Stimulated activated CD8-positive, alpha-beta memory T cell treated with anti-CD3 and anti-CD28 coated beads, Interleukin-4, amount 100 ng/mL, for 24 hours (primary cell): ENCODE data around the gene GRM8.
"Not testable (repeated sequence)": the region's sequence is repeated elsewhere in the genome, so short reads cannot be mapped to it uniquely, and the experiment has no call there.

Source experiments
- DNase-seq: peaks from one replicate; pipeline ENCODE4 v3.0.0-alpha.2; 2020; ENCODE audit warnings: low read depth

Gene GRM8

DNA sequence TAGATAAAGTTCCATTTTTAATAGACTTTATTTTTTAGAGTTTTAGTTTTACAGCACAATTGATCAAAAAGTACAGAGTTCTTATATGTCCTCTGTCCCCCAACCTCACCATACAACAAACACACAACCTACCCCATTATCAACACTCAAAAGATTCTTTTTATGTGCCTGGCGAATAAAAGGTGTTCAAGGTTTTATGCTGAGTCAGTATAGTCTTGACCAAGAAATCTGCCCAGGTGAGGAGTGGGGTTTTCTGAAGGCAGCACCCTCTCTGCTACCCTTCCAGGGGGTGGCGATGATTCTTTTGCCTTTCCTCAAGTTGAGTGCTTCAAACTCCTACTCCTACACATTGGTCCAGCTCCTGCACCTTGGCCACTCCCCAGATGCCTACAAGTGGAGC, 222.9 kb downstream of the GRM8 start:
- no peak for DNase-seq

DNA sequence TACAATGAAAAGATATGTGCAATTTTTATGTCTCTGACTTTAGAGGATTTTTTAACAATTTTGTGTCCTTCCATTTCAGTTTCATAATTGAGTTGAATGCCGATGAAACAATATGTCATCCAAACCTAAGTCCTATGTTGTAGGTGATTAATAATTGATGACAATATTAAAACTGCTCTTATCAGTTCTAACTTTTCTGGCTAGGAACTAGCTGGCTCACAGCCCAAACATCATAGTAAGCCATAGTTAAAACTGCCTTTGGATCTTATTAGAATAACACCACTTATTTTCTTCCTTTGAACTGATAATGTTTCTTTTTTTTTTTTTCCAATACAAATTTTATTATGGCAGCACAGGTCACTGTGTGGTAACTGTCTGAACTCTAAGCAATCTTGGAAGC, 230.9 kb downstream of the GRM8 start:
- no peak for DNase-seq

DNA sequence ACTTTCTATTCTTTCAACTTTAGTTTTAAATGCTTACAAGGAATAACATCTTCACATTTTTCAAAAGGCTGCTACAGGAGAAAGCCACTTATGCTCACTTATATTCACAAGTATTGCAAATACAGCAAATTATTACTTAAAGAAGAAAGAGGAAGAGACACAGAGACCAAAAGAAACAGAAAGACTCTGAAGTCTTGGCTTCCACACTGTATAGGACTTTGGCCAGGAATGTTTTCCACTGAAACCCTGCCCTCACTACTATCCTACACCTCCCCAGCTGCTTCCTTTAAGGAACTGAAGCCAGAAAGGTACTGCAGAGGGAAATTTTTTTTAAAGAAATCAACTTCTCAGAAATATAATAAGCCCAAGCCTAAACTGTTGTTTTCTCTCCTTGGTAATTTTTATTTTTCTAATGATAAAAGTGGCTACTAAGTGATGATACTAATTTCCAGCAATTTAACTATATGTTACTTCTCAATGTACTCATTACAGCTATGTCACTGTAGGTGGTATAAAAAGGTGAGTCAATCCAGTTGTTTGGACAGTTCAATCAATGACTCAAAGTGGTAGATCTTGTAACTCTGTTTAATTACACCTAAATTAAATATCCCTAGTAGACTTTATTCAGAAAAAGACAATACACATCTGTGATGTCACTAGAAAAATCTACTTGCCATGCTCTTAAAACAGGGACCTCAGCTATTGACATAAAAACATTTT, 231.6 kb downstream of the GRM8 start:
- no peak for DNase-seq

DNA sequence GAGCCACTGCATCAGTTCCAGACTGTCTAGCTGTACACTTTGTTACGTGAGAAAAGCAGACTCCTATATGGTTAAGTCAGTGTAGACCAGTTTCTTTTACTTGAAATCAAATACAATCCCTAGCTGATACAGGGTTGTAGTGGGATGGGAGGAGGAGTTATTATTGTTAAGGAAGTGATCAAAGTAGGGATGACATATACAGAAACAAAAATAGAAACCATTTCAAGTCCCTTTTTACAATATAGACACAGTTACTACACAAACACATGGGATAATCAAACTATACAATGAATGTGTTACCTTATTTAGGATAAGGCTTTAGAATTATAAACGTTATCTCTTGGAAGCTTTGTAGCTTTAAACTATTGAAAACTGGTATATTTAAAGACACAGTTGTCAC, 233.9 kb downstream of the GRM8 start:
- DNase-seq = no peak

DNA sequence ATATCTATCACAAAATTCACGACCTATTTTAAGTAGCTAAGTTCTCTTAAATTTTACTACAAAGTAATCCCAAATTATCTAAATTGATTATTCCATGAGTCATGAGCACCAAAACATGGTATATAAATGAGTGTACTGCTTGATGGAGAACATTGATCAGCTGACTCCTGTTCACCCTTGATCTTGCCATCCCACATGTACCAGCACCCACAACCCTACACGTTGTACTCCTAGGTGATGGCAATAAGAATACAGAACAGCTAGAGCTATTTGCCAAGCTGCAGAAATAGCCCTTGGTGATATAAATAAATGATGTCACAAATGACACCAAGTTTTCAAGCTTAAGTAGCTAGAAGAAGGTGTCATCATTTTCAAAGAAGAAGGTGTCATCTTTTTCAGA, 235.5 kb downstream of the GRM8 start:
- no peak for DNase-seq

DNA sequence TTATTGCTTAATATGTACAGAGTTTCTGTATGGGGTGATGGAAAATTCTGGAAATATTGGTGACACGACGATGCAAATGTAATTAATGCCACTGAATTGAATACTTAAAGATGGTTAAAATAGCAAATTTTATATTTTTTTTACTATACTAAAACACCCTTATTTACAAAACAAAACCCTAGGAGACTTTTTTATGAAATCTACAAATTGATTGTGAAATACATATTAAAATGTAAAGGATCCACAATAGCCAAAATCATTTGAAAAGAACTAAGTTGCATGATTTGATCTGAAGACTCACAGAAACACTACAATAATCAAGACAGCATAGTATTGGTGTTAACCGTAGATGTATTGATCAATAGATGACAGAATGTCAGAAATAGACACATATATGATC, 252.0 kb downstream of the GRM8 start:
- no peak for DNase-seq

DNA sequence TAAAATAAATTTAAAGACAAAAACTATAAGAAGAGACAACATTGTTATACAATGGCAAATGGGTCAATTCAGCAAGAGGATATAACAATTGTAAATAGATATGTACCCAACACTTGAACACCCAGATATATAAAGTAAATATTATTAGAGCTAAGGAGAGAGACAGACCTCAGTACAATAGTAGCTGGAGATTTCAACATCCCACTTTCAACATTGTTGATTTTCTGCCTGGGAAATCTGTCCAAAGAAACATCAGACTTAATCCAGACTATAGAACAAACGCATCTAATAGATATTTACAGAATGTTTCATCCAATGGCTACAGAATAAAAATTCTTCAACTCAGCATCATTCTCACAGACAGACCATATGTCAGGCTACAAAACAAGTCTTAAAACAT, 256.1 kb downstream of the GRM8 start:
- no peak for DNase-seq

DNA sequence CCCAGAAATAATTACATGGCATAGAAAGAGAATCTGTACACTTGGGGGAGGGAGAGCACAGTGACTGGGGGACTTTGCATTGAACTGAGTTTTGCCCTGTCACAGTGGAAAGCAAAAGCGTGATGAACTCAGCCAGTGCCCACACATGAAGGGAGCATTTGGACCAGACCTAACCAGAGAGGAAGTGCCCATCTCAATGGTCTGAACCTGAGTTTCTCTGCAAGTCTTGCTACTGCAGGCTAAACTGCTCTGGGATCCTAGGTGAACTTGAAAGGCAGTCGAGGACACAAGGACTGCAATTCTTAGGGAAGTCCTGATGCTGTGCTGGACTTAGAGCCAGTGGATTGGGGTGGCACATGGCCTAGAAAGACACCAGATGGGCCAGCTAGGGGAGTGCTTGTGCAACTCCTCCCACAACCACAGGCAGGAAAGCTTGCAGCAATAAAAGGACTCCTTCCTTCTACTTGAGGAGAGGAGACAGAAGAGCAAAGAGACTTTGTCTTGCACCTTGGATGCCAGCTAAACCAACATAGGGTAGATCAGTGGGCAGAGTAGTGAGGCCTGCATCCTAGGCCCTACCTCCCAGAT, 259.0 kb downstream of the GRM8 start:
- no peak for DNase-seq

DNA sequence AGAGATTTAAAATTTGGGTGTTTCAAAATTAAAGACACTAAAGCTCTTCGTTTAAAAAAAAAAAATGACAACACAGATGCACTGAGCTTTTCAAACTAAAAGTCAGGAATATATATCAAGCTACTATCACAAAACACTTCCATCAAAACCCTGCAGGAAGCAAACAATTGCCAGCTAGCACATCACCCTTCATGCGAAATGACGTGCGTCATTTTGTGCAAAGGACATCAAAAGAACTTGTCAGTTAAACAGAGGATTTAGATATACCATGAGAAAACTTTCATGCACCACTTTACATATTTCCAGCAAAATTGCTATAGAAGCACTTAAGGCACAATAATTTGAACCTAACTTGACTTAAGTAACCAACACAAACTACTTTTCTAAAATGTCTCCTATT, 264.7 kb downstream of the GRM8 start:
- DNase-seq = no peak

DNA sequence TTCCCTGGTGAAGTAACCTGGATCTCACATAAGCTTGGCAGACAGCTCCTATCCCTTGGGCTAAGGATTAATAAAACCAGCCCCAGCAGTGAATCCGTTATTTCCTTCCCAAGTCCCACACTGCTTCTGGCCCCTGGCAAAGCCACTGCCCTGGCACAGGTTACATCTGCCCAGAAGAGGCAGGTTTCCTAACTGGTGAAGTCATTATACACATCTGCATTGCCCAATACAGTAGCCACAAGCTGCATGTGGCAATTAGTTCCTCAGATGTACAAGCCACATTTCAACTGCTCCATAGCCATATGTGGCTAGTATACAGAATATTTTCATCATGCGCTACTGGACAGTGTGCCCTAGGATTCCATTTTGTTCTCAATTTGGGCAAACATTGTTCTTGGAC, 273.0 kb downstream of the GRM8 start:
- no peak for DNase-seq

DNA sequence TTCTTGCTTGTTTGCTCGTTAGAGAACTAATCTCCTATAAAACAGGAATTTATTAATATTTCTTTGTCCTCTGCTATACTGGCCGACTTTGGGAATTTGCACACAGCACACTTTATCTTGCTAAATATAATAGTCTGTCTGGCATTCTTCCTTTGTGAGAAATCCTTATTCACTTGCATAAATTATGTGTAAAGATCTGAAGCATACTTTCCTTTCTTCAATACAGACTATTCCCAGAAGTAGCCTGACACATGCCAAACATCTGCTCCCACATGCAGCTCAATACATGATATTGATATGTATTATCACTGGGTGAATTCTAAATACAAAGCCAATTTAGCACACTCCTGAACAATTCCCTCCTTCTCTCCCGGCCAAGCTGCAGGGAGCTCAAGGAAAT, 273.9 kb downstream of the GRM8 start:
- no peak for DNase-seq

DNA sequence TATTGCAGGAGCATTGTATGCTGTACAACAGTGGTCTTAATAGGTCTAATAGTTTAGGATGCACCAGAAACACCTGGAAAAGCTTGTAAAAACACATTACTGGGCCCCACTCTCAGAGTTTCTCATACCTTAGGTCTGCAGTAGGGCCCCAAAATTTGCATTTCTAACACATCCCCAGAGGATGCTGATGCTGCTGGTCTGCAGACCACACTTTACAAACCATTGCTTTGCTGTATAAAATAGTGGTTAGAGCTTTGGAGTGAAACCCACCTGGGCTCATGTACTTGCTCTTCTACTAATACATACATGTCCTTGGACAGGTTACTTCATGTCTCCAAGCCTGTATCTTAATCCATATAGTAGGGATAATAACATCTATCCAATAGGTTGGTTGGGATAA, 279.7 kb downstream of the GRM8 start:
- DNase-seq = no peak

DNA sequence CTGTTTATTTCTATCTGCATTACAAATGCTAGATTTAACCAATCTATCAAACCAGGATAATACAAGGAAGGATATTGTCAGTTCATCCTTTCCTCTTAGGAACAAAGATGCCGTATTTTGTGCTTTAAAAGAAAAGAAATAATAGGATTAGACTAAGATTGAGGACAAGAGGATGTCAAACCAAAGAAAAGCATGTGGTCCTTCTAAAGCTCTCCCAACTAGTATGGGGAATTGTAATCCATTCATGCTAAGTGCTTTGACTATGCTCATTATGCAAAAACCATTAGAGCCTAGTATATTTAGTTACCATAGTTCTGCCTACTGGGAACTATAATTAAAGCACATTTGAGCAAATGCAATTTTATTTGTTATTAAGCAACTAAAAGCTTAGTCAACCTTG, 280.2 kb downstream of the GRM8 start:
- DNase-seq = no peak

DNA sequence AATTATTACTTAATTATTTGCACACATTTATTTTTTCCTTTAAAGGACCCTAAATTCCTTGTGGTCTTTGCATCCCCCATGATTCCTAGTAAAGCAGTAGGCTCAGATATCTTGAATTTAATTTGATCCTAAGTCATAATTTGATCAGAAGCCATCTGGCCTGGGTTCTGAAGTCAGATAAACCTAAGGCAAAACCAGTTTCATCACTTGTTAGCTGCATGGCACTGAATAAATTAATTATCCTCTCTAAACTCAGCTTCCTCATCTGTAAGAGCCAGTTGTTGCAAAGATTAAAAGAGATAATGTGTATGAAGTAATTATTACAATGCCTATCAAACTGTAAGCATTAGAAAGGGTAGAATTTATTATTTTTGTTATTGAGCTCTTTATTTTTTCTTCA, 293.1 kb downstream of the GRM8 start:
- DNase-seq = no peak

DNA sequence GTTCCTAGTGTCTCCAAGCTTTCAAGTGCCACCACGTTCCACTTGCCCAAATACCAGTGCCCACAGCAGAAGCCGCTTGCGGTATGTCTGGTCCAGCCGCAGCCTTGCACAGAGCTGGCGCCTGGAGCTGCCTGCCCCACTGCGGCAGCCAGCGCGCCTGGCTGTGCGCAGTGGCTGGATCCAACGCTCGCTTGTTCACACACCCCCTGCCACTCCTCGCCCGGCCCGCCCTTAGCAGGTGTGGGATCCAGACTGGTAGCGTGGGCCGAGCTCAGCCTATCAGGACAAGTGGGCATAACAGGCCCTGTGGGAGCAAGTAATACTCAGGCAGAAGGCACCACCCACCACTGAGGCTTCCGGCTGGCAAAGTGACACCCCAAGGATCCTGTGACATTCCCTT, 294.4 kb downstream of the GRM8 start:
- DNase-seq = no peak

DNA sequence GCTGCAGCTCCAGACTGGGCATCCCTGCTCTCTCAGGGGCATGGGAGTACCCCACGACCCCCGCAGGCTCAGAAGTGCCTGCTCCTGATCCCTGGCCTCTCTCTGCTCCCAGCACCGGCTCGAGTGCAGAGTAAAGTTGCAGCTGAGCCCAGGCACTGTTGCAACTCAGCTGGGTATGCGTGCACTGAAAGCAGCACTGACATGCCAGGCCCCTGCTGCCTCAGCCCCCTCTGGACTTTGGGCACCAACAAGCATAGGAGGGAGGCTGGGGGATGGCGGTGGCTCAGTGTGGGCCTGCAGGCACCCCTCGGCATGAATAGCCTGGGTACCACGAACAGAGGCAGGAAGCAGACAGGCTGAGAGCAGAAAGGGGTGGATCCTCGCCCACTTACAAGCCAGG, 295.3 kb downstream of the GRM8 start:
- no peak for DNase-seq

DNA sequence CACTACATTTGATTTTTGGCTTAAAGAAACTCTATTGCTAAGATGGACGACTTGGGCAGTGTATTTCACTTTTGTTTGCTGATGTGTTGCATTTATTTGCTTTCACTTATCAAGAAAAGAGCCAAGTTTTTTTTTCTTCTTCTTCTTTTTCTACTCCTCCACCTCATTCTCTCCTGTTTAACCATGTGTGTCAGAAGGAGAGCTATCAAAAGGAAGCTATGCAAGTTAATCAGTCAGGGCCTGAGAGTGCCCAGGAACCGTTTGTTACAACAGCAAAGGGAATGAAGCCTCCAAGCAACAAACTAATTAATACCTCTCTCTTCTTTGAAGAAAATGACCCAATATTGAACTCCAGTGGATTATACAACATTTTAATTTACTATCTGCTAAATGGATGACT, 299.3 kb downstream of the GRM8 start:
- no peak for DNase-seq

DNA sequence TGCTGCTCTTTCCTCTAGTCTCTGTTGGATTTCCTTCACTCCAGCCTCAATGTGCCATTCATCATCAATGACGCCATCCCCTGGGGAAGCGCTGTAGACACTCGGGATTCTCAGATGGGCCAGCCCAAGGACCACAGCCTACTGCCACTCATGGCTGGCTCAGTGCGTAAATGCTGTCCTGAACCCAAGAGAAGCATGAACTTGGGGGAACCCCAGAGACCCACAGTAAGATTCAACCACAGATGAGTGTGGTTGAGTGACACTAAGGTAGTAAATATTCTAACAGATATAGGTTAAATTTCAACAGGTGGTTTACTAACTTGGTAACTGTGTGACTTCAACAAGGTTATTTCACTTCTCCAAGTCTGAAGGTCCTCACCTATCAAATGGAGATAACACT, 304.1 kb downstream of the GRM8 start:
- DNase-seq = no peak

DNA sequence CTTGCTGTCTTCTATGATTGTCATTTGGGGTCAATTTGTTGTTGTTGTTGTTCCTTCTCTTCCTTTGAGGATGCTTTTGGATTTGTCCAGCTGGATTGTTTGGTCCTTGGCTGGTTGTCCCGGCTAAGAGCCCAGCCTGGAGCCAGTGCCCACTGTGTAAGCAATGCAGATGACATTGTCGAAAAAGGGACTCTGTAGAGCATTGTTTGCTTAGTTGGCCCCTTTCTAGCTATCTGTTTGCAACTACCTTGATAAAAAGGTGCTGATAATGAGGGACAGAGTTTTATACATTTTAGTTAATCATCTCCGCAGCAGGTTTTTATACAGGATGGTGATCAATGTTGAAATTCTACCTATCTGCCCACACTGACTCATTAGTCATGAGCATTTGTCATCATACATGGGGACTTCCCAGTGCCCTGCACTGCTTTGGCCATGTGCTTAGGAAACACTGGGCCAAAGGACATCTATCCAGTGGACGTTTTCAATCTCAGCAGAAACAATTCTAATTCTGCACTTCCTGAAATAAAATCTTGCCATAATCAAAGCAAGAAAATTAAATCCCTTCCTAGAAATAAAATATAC, 311.9 kb downstream of the GRM8 start:
- no peak for DNase-seq

DNA sequence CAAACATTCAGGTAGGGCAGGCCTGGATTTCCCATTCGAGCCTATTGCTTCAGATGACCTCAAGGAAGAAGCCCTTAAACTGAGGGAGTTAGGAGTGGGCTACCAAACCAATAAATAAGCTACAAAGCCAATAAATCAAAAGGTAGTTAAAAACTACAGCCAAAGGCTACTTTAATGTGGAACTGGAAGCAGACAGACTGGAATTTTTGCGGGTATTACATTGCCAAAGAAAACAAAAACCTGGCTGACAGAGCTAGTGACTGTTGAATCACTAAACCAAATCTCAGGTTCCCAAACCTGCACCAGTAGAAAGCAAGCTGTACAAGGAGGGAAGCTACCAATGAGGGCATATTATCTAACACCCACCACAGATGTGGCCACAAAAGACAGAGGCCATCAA, 315.6 kb downstream of the GRM8 start:
- no peak for DNase-seq

DNA sequence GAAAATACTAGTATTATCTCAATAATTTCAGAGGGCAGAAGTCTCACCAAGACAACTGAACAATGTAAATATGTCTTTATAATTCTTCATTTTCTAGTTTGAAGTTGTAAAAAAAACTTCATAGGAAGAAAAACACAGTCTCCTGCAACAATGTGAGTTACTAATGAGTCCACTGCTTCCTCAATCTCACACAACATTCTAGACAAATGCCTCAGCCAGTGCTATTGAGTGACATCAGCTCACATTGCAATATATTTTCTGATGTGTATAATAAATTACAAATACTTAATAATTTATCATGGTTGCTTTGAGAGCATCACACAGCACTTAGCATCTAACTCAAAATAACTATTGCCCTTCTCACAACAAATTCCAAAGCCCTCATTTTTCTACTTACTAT, 321.2 kb downstream of the GRM8 start:
- DNase-seq = no peak

DNA sequence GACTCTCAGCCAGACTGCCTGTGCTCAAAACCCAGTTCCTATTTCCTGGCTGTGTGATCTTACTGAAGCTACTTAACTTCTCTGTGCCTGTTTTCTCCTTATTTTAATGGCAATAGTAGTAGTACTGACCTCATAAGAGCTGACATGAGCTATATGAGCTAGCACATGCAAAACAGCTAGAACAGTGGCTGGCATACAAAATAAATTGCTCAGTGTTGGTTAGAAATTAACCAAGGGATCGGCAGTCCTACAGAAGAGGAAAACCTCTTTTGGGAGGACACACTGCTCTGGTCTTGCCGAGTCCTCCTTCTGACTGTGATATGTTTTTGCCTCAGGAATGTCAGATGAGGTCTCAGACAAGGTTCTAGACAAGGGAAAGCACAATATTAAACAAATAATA, 322.6 kb downstream of the GRM8 start:
- no peak for DNase-seq

DNA sequence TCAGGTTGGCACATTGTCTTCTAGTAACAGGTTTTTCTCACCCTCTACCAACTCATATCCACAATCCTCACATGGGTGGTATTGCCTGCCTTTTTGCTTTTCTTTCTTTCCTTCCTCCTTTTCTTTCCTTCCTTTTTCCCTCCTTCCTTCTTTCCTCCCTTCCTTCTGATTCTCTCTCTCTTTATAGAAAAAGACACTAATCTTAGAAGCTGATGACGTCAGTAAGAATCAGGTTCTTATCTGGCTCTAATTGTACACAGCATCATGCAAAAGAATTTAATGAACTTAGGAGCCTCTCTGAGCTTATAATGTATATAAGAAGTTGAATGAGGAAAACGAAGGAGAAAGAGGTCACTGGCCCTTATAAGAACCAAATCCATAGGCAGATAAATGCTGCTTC, 328.3 kb downstream of the GRM8 start:
- no peak for DNase-seq

DNA sequence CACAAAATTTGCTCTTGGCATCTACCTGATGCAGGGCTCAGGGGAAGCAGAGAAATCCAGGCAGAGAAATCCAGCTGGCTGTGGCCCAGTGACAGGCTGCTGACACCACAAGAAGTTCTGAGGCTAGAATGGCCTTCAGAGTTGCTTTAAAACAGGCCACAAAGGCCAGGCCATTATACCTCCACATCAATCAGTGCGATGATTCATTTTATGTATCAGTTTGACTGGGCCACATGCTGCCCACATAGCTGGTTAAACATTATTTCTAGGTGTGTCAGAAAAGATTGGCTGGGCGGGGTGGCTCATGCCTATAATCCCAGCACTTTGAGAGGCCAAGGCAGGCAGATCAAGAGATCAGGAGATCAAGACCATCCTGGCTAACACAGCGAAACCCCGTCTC, 341.1 kb downstream of the GRM8 start:
- DNase-seq = not testable (repeated sequence)
